Breast epithelium (tissue), 4 donors: Measurements from ENCODE around the gene AP2A1. TPM values are rescaled to one million over a fixed set of nuclear protein-coding genes. Genes with fewer than 3 reads are reported as not detected.

Experiments used
- DNase-seq, 2 donors: peaks; one replicate each; pipeline ENCODE4 v3.0.0-alpha.2; 2019; ENCODE audit warnings: low spot score in 2 of 2
- H3K27ac ChIP-seq, 2 donors: fragments of 200-600 bp; sonication (generic) in 1 of 2; one replicate each; pipeline ENCODE4 v1.5.1; 2016 to 2019; ENCODE audit warnings: mild to moderate bottlenecking in 1 of 2
- H3K27me3 ChIP-seq, 2 donors: fragments of 200-600 bp; sonication (generic) in 1 of 2; one replicate each; pipeline versions ENCODE4 v1.5.1 to v1.6.0; 2017 to 2019; ENCODE audit warnings: control low read depth in 1 of 2, mild to moderate bottlenecking in 1 of 2
- H3K36me3 ChIP-seq: fragments of 200-600 bp; one replicate; pipeline ENCODE4 v1.5.1; 2019
- H3K4me1 ChIP-seq, 2 donors: fragments of 200-600 bp; sonication (generic); one replicate each; pipeline ENCODE4 v1.5.1; 2016 to 2019; ENCODE audit warnings: control low read depth in 1 of 2
- H3K4me3 ChIP-seq, 3 donors: fragments of 200-600 bp; sonication (generic); 1 replicate in 2 of 3; 2 replicates in 1 of 3; pipeline ENCODE4 v1.5.1; 2016 to 2019; ENCODE audit warnings: mild to moderate bottlenecking in 3 of 3, moderate library complexity in 2 of 3
- H3K9me3 ChIP-seq, 2 donors: fragments of 200-600 bp; sonication (generic) in 1 of 2; one replicate each; pipeline ENCODE4 v1.5.1; 2016 to 2019; ENCODE audit warnings: control low read depth in 1 of 2
- POLR2A ChIP-seq: fragments of 450-650 bp; IDR thresholded peaks from one replicate; pipeline ENCODE4 v1.6.1; 2016; ENCODE audit warnings: antibody characterized with exemption, mild to moderate bottlenecking, moderate library complexity
- POLR2AphosphoS5 ChIP-seq, 3 donors: sonication (generic); formaldehyde crosslinking; IDR thresholded peaks; one replicate each; pipeline ENCODE4 v1.6.1; 2017; ENCODE audit warnings: antibody characterized with exemption in 3 of 3
- intact Hi-C: fragments of 100-400 bp; cut with DNase I; formaldehyde crosslinking; loops from one replicate; pipeline ENCODE4 v1.15.1; 2023; ENCODE audit warnings: low total_unique reads
- total RNA-seq, 3 donors: library from RNA; depleted of rRNA; stranded (reverse); fragments of >200 nt; gene quantifications; one replicate each; pipeline ENCODE4 v1.1.0, GENCODE V29; 2016
- TF ChIP-seq, protein P1 (sequence below), 3 donors: fragments of 450-650 bp; IDR thresholded peaks; one replicate each; pipeline ENCODE4 v1.5.1; 2016 to 2017; ENCODE audit warnings: antibody characterized with exemption in 3 of 3, mild to moderate bottlenecking in 3 of 3, moderate library complexity in 3 of 3

The AP2A1 gene
- total RNA-seq, 3 donors from 2014 or later, result 42.1 to 71.0 (median 59.3) TPM

DNA sequence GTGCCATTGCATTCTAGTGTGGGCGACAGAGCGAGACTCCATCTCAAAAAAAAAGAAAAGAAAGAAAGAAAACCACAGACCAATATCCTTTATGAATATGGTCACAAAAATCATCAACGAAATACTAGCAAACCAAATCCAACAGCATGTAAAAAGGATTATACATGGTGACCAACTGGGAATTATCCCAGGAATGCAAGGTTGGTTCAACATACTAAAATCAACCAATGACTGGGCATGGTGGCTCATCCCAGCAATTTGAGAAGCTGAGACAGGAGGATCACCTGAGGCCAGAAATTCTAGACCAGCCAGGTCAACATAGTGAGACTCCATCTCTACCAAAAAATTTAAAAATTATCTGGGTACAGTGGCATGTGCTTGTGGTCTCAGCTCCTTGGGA, 10.8 kb upstream of the AP2A1 start:
- no peak for DNase-seq
- H3K36me3 ChIP-seq, result no peaks in the 10 kb centered on the region
- H3K9me3 ChIP-seq, result peaks cover 6% of the 10 kb centered on the region in 2 donors
- no peaks in the 10 kb centered on the region for H3K27me3 ChIP-seq
- H3K27ac ChIP-seq, result no peak overlapping the region
- intact Hi-C loops, result loop anchor here (5.0 kb wide), 1 partner anchor 1639 kb away; no protein-coding TSS in a partner anchor
- H3K4me1 ChIP-seq, result no peaks in the 10 kb centered on the region
- no peak overlapping the region for H3K4me3 ChIP-seq
- TF ChIP-seq POLR2A (no peak), POLR2AphosphoS5 (IDR thresholded peaks at IDR 0.05) (no peak)
- TF ChIP-seq, protein P1, sequence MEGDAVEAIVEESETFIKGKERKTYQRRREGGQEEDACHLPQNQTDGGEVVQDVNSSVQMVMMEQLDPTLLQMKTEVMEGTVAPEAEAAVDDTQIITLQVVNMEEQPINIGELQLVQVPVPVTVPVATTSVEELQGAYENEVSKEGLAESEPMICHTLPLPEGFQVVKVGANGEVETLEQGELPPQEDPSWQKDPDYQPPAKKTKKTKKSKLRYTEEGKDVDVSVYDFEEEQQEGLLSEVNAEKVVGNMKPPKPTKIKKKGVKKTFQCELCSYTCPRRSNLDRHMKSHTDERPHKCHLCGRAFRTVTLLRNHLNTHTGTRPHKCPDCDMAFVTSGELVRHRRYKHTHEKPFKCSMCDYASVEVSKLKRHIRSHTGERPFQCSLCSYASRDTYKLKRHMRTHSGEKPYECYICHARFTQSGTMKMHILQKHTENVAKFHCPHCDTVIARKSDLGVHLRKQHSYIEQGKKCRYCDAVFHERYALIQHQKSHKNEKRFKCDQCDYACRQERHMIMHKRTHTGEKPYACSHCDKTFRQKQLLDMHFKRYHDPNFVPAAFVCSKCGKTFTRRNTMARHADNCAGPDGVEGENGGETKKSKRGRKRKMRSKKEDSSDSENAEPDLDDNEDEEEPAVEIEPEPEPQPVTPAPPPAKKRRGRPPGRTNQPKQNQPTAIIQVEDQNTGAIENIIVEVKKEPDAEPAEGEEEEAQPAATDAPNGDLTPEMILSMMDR (IDR thresholded peaks at IDR 0.05), result no peak

DNA sequence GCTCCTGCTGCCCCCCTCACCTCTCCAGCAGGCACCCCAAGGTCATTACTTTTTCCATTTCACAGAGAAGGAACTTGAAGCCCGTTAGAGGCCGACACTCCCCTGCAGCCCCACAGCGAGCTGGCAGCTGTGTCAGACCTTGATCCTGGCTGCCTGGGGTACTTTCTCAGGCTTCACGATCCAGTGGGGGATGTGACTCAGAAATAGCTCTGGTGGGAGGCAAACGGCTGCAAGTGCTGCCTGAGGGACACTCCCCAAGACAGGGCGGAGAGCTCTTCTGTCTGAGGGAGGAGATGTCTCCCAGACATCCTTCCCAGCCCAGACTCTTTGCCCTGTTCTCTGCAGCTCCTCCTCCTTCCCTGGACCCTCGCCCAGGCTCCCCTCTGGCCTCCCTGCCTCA, 8.5 kb upstream of the AP2A1 start:
- TF ChIP-seq POLR2AphosphoS5 (IDR thresholded peaks at IDR 0.05), result no peak
- no peak for TF ChIP-seq POLR2A
- TF ChIP-seq, protein P1 (IDR thresholded peaks at IDR 0.05), result no peak
- Histone ChIP-seq H3K4me3 (no peak overlapping the region), H3K9me3 (peaks cover 6% of the 10 kb centered on the region in 2 donors), H3K36me3 (no peaks in the 10 kb centered on the region), H3K27ac (no peak overlapping the region), H3K27me3 (no peaks in the 10 kb centered on the region), H3K4me1 (no peaks in the 10 kb centered on the region)
- DNase-seq, result no peak
- intact Hi-C loops, result loop anchor here (5.0 kb wide), 1 partner anchor 1641 kb away; no protein-coding TSS in a partner anchor

DNA sequence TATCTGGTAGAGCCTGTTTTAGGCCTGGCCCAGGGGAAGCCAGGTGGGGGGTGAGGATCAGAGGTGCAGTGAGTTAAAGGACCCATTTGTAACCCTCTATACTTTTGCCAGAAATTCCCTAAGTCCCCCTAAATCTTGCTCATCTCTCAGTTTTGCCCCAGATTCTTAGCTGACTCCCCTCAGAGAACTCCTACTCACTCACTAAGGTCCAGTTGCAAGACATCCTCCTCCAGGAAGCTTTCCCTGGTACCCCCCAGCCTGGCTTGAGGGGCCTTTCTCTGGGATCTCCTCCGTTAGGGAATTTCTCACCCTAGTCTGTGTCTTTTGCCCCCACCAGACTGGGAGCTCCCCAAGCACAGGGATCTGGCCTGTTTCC, 5.6 kb upstream of the AP2A1 start:
- Histone ChIP-seq H3K36me3 (no peaks in the 10 kb centered on the region), H3K4me1 (no peaks in the 10 kb centered on the region), H3K4me3 (no peak overlapping the region), H3K9me3 (no peaks in the 10 kb centered on the region), H3K27ac (peak overlapping the region; percentile 21 to 84), H3K27me3 (no peaks in the 10 kb centered on the region)
- intact Hi-C loops, result no loop called here
- TF ChIP-seq POLR2A (no peak), POLR2AphosphoS5 (IDR thresholded peaks at IDR 0.05) (no peak)
- TF ChIP-seq, protein P1 (IDR thresholded peaks at IDR 0.05), result no peak
- no peak for DNase-seq

GRCh38 chr19:49761625-49762311, 5.0 kb upstream of the AP2A1 start:
- TF ChIP-seq, protein P1 (IDR thresholded peaks at IDR 0.05), result no peak
- TF ChIP-seq POLR2AphosphoS5 (IDR thresholded peaks at IDR 0.05) (no peak), POLR2A (no peak)
- no peaks in the 10 kb centered on the region for H3K27me3 ChIP-seq
- no peak for DNase-seq
- H3K4me1 ChIP-seq, result no peaks in the 10 kb centered on the region
- no peaks in the 10 kb centered on the region for H3K9me3 ChIP-seq
- intact Hi-C loops, result no loop called here
- no peak overlapping the region for H3K4me3 ChIP-seq
- no peaks in the 10 kb centered on the region for H3K36me3 ChIP-seq
- H3K27ac ChIP-seq, result peak overlapping the region; percentile 21 to 84

DNA sequence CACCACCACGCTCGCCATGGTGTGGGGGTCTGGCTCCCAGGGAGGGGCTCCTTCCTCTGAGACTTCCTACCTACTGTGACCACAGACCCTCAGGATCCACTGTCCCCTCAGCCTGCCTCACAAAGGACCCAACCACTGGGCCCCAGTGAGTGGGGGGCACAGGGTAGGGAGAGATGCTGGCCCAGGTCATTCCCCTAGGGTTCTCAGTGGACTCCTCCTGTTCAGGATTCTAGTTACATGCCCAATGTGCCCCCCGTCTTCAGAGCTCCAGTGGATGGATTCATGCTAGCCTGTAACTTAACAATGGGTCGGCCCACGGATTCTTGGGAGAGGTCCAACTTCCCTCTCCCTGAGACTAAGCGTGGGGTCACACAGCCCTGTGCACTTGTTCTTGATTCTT, 3.6 kb upstream of the AP2A1 start, which contains the start of gene TSKS:
Gene TSKS, minus strand, starts transcription at position 77 of the 400 bp plus-strand sequence. Its CDS starts 59 bp downstream, at position 18.
- Histone ChIP-seq H3K27me3 (no peaks in the 10 kb centered on the region), H3K9me3 (no peaks in the 10 kb centered on the region), H3K4me3 (no peak within 1 kb of the TSS), H3K36me3 (no peaks in the 10 kb centered on the region), H3K4me1 (peaks cover 5 to 8% of the 10 kb centered on the region in 2 donors), H3K27ac (peak within 1 kb of the TSS in 1 of 2 donors; percentile 84)
- DNase-seq, result no peak
- TF ChIP-seq POLR2A (no peak), POLR2AphosphoS5 (IDR thresholded peaks at IDR 0.05) (no peak)
- TF ChIP-seq, protein P1 (IDR thresholded peaks at IDR 0.05), result no peak
- intact Hi-C loops, result no loop called here
